NK-92 treated with Interleukin-12 subunit alpha and Interleukin-12 subunit beta, amount 100 ng/mL, for 24 hours (cell line): Measurements from ENCODE around the gene SMLR1.

ENCODE experiments used
- DNase-seq: peaks from one replicate; lab custom pipeline; 2025; lab: John Stamatoyannopoulos, UW

SMLR1 gene

GRCh38 chr6:130825772-130826441, 1.3 kb upstream of the SMLR1 start:
- DNase-seq, result no peak

GRCh38 chr6:130826442-130827246, 562 bp upstream of the SMLR1 start:
- DNase-seq, result no peak

- DNase-seq, result no peak
Measured at GRCh38 chr6:130829333-130829910, 2.2 kb downstream of the SMLR1 start.

GRCh38 chr6:130831607-130832006, 4.4 kb downstream of the SMLR1 start:
- DNase-seq, result no peak

- DNase-seq, result no peak
Measured at GRCh38 chr6:130833569-130833968, 6.4 kb downstream of the SMLR1 start.

- no peak for DNase-seq
Measured at GRCh38 chr6:130834482-130835251, 7.5 kb downstream of the SMLR1 start.

- no peak for DNase-seq
Measured at GRCh38 chr6:130836055-130836640, 8.9 kb downstream of the SMLR1 start.

GRCh38 chr6:130837067-130837466, 9.9 kb downstream of the SMLR1 start:
- no peak for DNase-seq

GRCh38 chr6:130838250-130838860, 11.1 kb downstream of the SMLR1 start:
- DNase-seq, result no peak

GRCh38 chr6:130838951-130839350, 11.7 kb downstream of the SMLR1 start:
- no peak for DNase-seq

- DNase-seq, result no peak
Measured at GRCh38 chr6:130839379-130839778, 12.2 kb downstream of the SMLR1 start.

GRCh38 chr6:130840050-130840449, 12.8 kb downstream of the SMLR1 start:
- no peak for DNase-seq

GRCh38 chr6:130841128-130841728, 14.0 kb downstream of the SMLR1 start:
- no peak for DNase-seq

GRCh38 chr6:130843575-130844320, 16.5 kb downstream of the SMLR1 start:
- DNase-seq, result no peak

- no peak for DNase-seq
Measured at GRCh38 chr6:130846501-130846900, 19.3 kb downstream of the SMLR1 start.

- no peak for DNase-seq
Measured at GRCh38 chr6:130847001-130847910, 20.1 kb downstream of the SMLR1 start.

GRCh38 chr6:130848945-130849344, 21.7 kb downstream of the SMLR1 start:
- DNase-seq, result no peak

- DNase-seq, result no peak
Measured at GRCh38 chr6:130849594-130849993, 22.4 kb downstream of the SMLR1 start.

- no peak for DNase-seq
Measured at GRCh38 chr6:130851026-130851425, 23.8 kb downstream of the SMLR1 start.
